NCI-H1417 treated with DMSO at 0.1 percent for 48 hours (cell line): ENCODE data around the gene GLIPR2.
"Not testable (repeated sequence)": the region's sequence is repeated elsewhere in the genome, so short reads cannot be mapped to it uniquely, and the experiment has no call there.

Experiments
- DNase-seq: peaks from one replicate; lab custom pipeline; 2025; lab: John Stamatoyannopoulos, UW

The GLIPR2 gene

GRCh38 chr9:36136272-36136893, at the start of gene GLIPR2:
TSS of gene GLIPR2 (plus strand) at chr9:36136733. CDS start at chr9:36136779, 46 bp downstream.
- no peak for DNase-seq

- DNase-seq, result not testable (repeated sequence)
Observed at GRCh38 chr9:36087054-36087453, 49.5 kb upstream of the GLIPR2 start.

- no peak for DNase-seq
Observed at GRCh38 chr9:36088020-36088419, 48.5 kb upstream of the GLIPR2 start.

DNA sequence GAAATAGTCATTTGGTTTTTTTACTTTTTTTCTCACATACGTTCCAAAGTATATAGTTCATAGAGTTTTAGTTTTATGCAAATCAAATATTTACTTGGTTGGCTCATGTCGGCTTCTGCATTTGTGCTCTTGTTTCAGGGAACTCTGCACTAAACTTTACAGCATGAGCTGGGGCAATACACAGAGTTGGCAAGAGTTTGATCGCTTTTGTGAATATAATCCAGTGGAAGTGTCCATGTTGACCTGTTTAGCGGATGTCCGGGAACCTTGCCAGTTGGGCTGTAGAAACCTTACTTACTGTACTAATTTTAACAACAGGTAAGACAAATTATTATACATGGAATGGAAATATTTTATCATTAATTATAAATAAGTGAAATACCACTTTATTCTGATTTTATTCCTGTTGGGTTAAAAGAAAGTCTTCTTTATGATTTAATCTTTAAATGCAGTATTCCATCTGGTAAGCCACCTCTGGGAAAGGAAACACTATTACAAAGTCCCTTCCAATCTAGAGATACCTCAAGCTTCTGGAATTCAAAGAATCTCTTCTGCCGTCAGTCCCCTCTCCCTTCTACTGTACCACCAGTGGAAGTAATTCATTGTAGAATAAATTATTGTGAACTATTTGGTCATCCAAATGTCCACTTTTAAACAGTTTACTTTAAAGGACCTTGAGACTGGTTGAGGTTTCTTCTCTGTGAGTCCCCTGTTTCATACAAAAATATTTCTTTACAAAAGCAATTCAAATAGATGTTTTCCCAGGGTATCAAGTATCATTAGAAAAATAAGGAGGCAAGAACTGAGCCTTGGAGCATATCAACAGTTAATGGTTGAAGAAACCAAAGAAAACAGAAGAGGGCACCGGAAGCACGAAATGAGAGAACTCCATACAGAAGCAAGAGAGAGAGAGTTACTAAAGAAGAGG, 45.2 kb upstream of the GLIPR2 start:
- no peak for DNase-seq

DNA sequence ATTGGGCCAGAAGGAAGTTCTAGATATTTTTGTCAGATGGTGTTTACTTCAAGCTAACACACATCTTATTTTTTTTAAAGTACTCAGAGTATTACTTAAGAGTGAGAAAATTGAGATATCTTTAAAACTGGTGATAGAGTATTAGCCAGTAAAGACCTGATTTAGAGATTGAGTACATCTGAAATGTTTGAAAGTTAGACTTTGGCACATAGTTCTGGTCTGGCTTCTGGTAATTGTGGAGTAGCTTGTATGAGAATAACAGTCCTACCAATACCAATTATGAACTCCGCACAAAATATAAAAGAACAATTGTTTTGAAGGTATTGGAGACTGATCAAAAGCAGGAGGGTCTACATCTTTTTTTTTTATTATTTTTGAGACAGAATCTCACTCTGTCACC, 44.5 kb upstream of the GLIPR2 start:
- DNase-seq, result no peak

- no peak for DNase-seq
Observed at GRCh38 chr9:36092509-36093215, 43.9 kb upstream of the GLIPR2 start.

GRCh38 chr9:36093384-36093783, 43.1 kb upstream of the GLIPR2 start:
- no peak for DNase-seq

GRCh38 chr9:36099718-36100117, 36.8 kb upstream of the GLIPR2 start:
- DNase-seq, result no peak

GRCh38 chr9:36100532-36100931, 36.0 kb upstream of the GLIPR2 start:
- no peak for DNase-seq

DNA sequence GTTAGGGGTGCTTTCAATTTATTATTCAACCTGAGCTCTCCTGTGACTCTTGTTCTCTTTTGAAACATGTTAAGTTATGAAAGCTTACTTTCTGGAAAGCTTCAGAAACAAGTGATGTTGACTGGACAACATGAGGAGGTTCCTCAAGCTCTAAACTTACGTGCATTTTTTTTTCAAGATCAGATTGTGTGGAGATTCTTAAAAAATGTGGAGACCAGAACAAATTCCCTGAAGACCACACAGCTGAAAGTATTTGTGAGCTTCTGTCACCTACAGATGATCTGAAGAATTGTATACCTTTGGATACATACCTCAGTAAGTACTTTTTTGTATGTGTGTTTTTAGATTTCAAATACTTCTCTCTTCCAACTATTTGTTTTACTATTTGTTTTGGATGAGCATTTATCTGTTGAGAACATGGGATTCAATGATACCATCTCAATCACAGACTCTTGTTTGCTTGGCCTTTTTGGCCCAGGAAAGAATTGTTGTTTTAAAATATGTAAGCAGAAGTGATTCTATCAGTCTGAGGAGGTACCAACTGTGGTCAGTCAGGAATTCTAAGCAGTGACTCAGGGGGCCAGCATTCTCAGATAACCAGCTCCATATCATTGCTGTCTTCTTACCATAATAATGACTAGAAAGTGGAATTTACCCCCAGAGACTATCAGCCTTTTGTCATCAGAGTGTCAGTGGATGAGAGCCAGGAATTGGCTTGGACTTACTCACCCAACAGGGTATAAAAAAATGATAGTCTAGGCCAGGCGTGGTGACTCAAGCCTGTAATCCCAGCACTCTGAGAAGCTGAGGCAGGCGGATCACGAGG, 34.4 kb upstream of the GLIPR2 start:
- no peak for DNase-seq

DNA sequence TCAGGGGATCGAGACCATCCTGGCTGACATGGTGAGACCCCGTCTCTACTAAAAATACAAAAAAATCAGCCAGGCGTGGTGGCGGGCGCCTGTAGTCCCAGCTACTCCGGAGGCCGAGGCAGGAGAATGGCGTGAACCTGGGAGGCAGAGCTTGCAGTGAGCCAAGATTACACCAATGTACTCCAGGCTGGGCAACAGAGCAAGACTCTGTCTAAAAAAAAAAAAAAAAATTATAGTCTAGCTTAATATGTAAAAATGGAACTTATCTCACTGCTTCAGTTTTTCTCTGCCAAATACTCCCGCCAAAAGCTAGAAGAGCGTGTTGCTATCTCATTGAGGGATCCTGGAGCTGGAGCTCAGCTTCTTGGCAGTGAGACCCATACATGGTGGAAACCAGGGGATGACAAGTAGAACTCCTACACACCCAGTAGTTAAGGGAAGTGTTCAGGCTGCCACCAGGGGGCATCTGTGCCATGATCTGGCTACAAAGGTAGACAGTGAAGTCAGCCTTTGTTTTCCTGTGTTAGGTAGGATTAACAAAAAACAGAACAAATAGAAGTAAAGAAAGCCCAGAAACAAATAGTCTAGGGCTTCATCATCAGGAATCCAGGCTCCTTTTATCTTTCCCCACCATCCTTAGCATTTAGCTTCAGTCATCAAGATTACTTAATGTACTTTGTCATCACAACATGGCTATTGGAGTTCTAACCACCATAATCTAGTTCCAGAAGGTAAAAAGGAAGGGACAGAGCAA, 33.6 kb upstream of the GLIPR2 start:
- DNase-seq, result no peak

DNA sequence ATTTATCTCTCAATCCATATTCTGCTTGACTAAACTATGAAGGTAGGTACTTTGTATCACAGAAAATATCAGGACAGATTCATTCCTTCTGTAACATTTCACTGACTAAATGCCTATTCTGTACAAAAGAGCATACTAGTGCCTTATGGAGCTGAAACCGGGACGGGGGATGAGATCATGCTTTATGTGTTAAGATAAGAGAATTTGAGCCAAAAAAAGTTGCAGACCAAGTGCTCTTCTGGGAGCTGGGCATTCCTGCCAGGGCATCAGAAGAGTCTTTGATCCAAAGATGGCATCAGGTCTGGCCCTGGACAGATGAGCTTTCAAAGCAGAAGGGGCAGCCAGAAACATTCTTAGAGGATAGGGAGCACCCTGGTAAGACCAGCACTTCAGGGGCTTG, 27.5 kb upstream of the GLIPR2 start:
- DNase-seq, result no peak

GRCh38 chr9:36110434-36110833, 26.1 kb upstream of the GLIPR2 start:
- no peak for DNase-seq

DNA sequence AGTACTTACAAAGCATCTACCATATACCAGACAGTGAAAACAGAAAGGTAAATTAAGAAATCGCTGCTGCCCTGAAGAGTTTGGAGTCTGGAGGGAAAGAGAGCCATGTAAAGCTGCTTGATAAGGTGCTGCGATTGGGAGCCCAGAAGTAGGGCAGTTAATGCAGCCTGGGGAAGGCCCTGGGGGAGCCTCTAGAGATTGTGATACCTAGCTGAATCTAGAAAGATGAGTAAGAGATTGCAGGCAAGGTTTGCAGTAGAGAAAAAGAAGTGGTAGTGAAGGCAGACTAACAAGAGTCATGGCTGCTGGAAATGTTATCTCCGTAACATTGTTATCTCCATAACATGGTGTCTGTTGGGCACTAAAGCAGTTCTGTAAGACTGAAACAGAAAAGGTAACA, 24.0 kb upstream of the GLIPR2 start:
- DNase-seq, result no peak

DNA sequence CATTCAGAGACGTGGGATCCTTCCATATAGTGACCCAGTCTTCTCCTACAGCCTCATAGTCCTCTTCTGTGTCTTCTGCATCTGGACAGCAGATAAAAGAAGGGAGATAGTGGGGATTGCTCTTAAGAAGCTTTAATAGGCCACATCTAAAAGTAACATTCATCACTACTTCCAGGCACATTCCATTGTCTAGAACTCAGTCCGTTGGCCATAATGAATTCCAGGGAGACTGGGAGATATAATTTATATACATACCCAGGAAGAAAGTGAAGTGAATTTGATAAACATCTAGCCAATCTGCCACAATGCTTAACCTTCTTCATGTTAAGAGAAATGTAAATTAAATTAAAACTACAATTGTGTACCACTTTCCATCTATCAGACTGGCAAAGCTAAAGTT, 22.5 kb upstream of the GLIPR2 start:
- no peak for DNase-seq

DNA sequence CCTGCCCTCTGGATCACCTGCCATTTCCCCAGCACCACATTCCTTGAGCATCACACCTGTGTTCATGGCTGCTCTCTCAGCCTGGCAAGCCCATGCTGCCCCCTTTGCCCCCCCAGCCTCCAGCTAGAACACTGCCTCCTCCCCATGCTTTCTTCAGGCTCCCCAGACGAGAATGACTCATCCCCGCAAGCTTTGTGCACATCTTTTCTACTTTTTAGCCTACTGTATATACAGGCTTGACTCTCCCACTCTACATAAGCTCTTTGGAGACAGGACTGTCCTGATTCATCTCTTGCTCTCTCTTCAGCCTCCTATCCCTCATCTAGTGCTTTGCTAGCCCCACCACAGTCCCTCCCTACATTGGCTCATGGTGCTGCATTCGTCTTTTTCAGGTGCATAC, 19.9 kb upstream of the GLIPR2 start:
- no peak for DNase-seq

- no peak for DNase-seq
Observed at GRCh38 chr9:36118201-36118600, 18.3 kb upstream of the GLIPR2 start.

DNA sequence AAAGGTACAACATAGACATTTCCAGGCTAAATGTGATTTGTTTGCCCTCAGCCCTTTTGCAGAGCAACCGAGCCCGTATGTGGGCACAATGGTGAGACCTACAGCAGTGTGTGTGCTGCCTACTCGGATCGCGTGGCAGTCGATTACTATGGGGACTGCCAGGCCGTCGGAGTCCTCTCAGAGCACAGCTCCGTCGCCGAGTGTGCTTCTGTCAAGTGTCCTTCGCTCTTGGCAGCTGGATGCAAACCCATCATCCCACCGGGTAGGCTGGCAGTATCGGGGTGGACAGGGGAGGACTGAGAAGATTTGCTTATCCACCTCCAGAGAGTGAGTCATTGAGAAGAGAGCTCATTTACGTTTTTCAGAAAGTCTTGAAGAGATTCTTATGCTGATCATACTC, 17.8 kb upstream of the GLIPR2 start:
- no peak for DNase-seq

DNA sequence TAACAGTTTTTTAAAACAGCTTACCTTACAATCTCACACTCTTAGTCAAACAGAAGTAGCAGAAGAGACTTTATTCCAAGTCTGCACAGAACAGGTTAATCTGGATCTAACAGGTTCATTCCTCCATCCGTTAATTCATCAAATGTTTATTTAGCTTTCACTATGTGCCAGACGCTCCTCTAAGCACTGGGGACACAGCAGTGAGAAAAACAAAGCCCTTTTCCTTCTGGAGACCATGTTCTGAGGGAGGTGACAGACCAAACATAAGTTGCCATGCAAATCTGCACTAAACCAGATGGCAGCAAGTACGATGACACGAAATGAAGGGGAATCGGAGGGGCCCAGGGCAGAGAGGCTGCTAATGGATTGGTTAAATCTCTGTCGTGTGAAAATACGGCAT, 17.1 kb upstream of the GLIPR2 start:
- DNase-seq, result no peak

DNA sequence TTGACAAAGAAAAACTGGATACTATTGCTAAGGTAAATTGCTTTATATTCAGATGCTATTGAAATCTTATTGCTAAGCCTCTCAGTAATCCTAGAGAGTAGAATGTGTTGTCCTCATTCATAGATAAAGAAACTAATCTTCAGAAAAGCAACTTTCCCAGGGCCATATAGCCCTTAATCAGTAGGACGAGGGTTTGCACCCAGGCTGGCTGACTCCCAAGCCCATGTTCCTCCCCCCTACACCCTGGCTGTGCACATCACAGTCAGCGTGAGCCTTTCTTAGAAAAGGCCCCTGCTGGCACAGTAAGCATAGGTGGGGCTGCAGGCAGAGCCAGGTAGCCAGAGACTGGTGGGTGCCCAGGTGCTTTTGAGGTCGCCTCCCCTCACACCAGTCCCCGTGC, 15.8 kb upstream of the GLIPR2 start:
- DNase-seq, result no peak

GRCh38 chr9:36121971-36122370, 14.6 kb upstream of the GLIPR2 start:
- no peak for DNase-seq
